Activated CD8-positive, alpha-beta T cell treated with anti-CD3 and anti-CD28 coated beads, Interleukin-2, amount 10 ng/mL, durations not matched to agents 7 days and 5 days (primary cell): ENCODE results near the gene MYO5C. TPM values are rescaled to one million over a fixed set of nuclear protein-coding genes. Genes with fewer than 3 reads are reported as not detected.

Experiments
- ATAC-seq: fragments of 150-1000 bp; cut with Tn5 transposase; one replicate; pipeline ENCODE4 v1.10.0; 2021; ENCODE audit warnings: moderate library complexity
- CTCF ChIA-PET: fragments of 350-600 bp; sonication (Branson Sonifier 250); formaldehyde crosslinking; loops from one replicate; lab custom pipeline; 2021; ENCODE audit warnings: antibody characterized with exemption; lab: Charles Lee
- POLR2A ChIA-PET: fragments of 350-600 bp; sonication (Branson Sonifier 250); formaldehyde crosslinking; loops from one replicate; lab custom pipeline; 2021; ENCODE audit warnings: antibody characterized with exemption; lab: Charles Lee
- DNase-seq: peaks from one replicate; pipeline ENCODE4 v3.0.0-alpha.2; 2020
- H3K27ac Mint-ChIP-seq: one replicate; pipeline ENCODE4 v1.8.0; 2021; ENCODE audit warnings: mild to moderate bottlenecking, mixed read lengths
- H3K27me3 Mint-ChIP-seq: one replicate; pipeline ENCODE4 v1.8.0; 2021; ENCODE audit warnings: low read depth, mixed read lengths
- H3K36me3 Mint-ChIP-seq: one replicate; pipeline ENCODE4 v1.8.0; 2021; ENCODE audit warnings: low read depth, mixed read lengths
- H3K4me1 Mint-ChIP-seq: one replicate; pipeline ENCODE4 v1.8.0; 2021; ENCODE audit warnings: low read depth, mixed read lengths
- H3K4me3 Mint-ChIP-seq: one replicate; pipeline ENCODE4 v1.8.0; 2021; ENCODE audit warnings: mild to moderate bottlenecking, mixed read lengths
- H3K9me3 Mint-ChIP-seq: one replicate; pipeline ENCODE4 v1.8.0; 2022; ENCODE audit warnings: mixed read lengths; ENCODE audit not compliant: insufficient read depth
- microRNA-seq: library from miRNA; unstranded; fragments of <30 nt; microRNA quantifications from one replicate; pipeline ENCODE4 v1.2.0, GENCODE V29; 2022
- total RNA-seq, 2 experiments: library from RNA; stranded (reverse); gene quantifications; one replicate each; pipeline ENCODE4 v1.2.3, GENCODE V29; 2021

MYO5C gene
- total RNA-seq, 2 experiments from 2014 or later, result 2.5 to 3.2 TPM

GRCh38 chr15:52143873-52144272, 151.7 kb downstream of the MYO5C start:
- ChIA-PET POLR2A (no interaction called here), CTCF (interaction anchor here (1.1 kb wide), 1 partner anchor 172 kb away, joined by 3 read pairs; the partner anchor contains the start of gene LEO1)
- H3K4me3 Mint-ChIP-seq, result no peak overlapping the region
- H3K4me1 Mint-ChIP-seq, result peaks cover 5% of the 10 kb centered on the region
- H3K9me3 Mint-ChIP-seq, result no peaks in the 10 kb centered on the region
- DNase-seq, result no peak
- H3K27ac Mint-ChIP-seq, result no peak overlapping the region
- ATAC-seq, result no peak
- peaks cover 29% of the 10 kb centered on the region for H3K36me3 Mint-ChIP-seq
- H3K27me3 Mint-ChIP-seq, result no peaks in the 10 kb centered on the region

Small RNAs within 50 kb of the gene (microRNA-seq; reads per million reads assigned to microRNA genes)
- not detected for gene MIR1266

Other genes with a start within 250 kb of the MYO5C start
- gene BCL2L10, start 183.0 kb downstream of the MYO5C start, total RNA-seq, result under 1 TPM in 1 of 2 experiments, not detected in 1; 0.26 TPM
- gene GNB5, start 104.4 kb downstream of the MYO5C start, total RNA-seq, result 10 to 100 TPM; 33.8 to 37.0 TPM
- 10 to 100 TPM; 34.8 to 37.4 TPM for gene MYO5A, start 233.1 kb upstream of the MYO5C start, total RNA-seq